Endothelial cell (in vitro differentiated cells): ENCODE results near the gene ASXL3. TPM values are rescaled to one million over a fixed set of nuclear protein-coding genes. Genes with fewer than 3 reads are reported as not detected.

Experiments used
- DNase-seq: peaks from one replicate; pipeline ENCODE4 v3.0.0; 2021; ENCODE audit warnings: low spot score
- H3K27ac Mint-ChIP-seq: one replicate; pipeline ENCODE4 v1.8.0; 2021; ENCODE audit warnings: mixed read lengths, inconsistent platforms; ENCODE audit not compliant: unreplicated experiment
- H3K27me3 Mint-ChIP-seq: one replicate; pipeline ENCODE4 v1.8.0; 2021; ENCODE audit warnings: mild to moderate bottlenecking, moderate library complexity, mixed read lengths, inconsistent platforms; ENCODE audit not compliant: unreplicated experiment
- H3K36me3 Mint-ChIP-seq: one replicate; pipeline ENCODE4 v1.8.0; 2021; ENCODE audit warnings: mild to moderate bottlenecking, low read depth, mixed read lengths, inconsistent platforms; ENCODE audit not compliant: unreplicated experiment
- H3K4me1 Mint-ChIP-seq: one replicate; pipeline ENCODE4 v1.8.0; 2021; ENCODE audit warnings: mild to moderate bottlenecking, mixed read lengths, inconsistent platforms; ENCODE audit not compliant: unreplicated experiment
- H3K4me3 Mint-ChIP-seq: one replicate; pipeline ENCODE4 v1.8.0; 2021; ENCODE audit warnings: mild to moderate bottlenecking, mixed read lengths, inconsistent platforms; ENCODE audit not compliant: unreplicated experiment
- H3K9me3 Mint-ChIP-seq: one replicate; pipeline ENCODE4 v1.8.0; 2021; ENCODE audit warnings: mixed read lengths, inconsistent platforms; ENCODE audit not compliant: unreplicated experiment
- total RNA-seq: library from RNA; stranded (reverse); fragmentation: NEBNext Ultra II Directional; extraction: Animal tissue kit (Norgen Biotek cat#: 25700); gene quantifications from one replicate; pipeline ENCODE4 v1.2.1, GENCODE V29; 2021; ENCODE audit not compliant: unreplicated experiment
- TF ChIP-seq, protein P1 (sequence below): fragments of 200-600 bp; sonication (generic); IDR thresholded peaks from one replicate; pipeline ENCODE4 v1.5.0; 2021; ENCODE audit warnings: antibody characterized with exemption; ENCODE audit not compliant: unreplicated experiment

Gene ASXL3
- total RNA-seq, 1 donor from 2014 or later = 7.2 TPM

DNA sequence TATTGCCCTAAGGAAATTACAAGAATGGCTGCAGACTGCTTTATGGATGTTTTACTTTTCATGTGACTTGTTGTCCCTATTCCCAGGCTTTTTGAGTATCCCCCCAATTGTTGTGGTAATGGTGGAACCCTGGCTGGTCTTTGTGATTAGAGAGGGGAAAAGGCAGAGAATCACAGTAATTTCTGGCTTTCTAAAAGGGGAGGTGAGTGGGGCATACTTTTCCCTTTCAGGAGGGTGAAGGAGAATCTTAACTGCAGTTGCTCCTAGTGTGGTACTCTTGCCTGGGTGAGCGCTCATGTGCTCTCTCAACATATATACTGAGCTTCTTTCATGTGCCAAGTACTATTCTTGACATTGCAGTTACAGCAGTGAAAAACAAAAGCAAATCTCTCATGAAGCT lies 69.3 kb downstream of the ASXL3 start:
- H3K36me3 Mint-ChIP-seq = no peaks in the 10 kb centered on the region
- no peak for DNase-seq

DNA sequence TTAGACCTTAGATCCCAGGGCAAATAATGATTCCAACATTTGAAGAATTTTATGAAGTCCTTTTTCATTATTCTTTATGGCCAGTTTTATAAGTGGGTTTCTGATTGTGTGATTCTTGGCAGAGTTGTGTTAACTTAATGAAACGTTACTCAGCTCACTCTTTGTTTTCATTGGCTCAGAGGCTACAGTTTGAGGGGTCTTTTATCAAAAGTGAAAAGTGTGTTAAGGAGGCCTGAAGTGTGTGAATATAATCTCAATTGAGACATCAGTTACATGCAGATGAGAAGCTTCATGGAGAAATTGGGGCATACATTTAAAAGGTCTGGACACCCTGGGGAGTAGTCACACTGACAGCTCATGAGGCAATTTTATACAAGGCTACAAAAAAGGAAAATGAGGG lies 74.6 kb downstream of the ASXL3 start:
- Mint-ChIP-seq H3K9me3 (no peaks in the 10 kb centered on the region), H3K4me3 (no peak overlapping the region), H3K4me1 (no peaks in the 10 kb centered on the region), H3K27ac (no peak overlapping the region), H3K36me3 (no peaks in the 10 kb centered on the region), H3K27me3 (no peaks in the 10 kb centered on the region)
- no peak for DNase-seq
- TF ChIP-seq, protein P1, sequence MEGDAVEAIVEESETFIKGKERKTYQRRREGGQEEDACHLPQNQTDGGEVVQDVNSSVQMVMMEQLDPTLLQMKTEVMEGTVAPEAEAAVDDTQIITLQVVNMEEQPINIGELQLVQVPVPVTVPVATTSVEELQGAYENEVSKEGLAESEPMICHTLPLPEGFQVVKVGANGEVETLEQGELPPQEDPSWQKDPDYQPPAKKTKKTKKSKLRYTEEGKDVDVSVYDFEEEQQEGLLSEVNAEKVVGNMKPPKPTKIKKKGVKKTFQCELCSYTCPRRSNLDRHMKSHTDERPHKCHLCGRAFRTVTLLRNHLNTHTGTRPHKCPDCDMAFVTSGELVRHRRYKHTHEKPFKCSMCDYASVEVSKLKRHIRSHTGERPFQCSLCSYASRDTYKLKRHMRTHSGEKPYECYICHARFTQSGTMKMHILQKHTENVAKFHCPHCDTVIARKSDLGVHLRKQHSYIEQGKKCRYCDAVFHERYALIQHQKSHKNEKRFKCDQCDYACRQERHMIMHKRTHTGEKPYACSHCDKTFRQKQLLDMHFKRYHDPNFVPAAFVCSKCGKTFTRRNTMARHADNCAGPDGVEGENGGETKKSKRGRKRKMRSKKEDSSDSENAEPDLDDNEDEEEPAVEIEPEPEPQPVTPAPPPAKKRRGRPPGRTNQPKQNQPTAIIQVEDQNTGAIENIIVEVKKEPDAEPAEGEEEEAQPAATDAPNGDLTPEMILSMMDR = no peak

More for the DNA sequence above, 69.3 kb downstream of the ASXL3 start:
- no peak overlapping the region for H3K4me3 Mint-ChIP-seq
- H3K27me3 Mint-ChIP-seq = no peaks in the 10 kb centered on the region
- TF ChIP-seq, protein P1 = no peak
- H3K27ac Mint-ChIP-seq = no peak overlapping the region
- H3K9me3 Mint-ChIP-seq = no peaks in the 10 kb centered on the region
- no peaks in the 10 kb centered on the region for H3K4me1 Mint-ChIP-seq

DNA sequence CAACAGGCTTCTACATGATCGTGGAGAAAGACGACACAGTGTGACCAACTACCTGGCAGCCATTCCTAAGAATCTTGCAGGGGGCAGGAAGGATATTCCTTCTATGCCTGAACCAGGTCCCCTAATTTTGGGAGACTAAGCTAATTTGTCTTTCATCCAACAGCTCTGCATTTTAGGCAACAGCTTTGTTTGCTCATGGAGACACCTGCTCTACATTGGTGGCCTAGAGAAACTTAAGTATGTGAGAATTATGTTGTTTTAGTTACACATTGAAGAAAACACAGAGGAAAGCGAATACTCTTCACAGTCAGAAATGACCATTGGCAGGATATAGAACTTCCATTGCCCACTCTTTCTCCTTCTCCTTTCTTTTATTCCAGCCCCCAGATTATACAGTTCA lies 75.2 kb downstream of the ASXL3 start:
- TF ChIP-seq, protein P1 = no peak
- Mint-ChIP-seq H3K9me3 (no peaks in the 10 kb centered on the region), H3K36me3 (no peaks in the 10 kb centered on the region), H3K27ac (no peak overlapping the region), H3K4me1 (no peaks in the 10 kb centered on the region), H3K4me3 (no peak overlapping the region), H3K27me3 (no peaks in the 10 kb centered on the region)
- DNase-seq = no peak

DNA sequence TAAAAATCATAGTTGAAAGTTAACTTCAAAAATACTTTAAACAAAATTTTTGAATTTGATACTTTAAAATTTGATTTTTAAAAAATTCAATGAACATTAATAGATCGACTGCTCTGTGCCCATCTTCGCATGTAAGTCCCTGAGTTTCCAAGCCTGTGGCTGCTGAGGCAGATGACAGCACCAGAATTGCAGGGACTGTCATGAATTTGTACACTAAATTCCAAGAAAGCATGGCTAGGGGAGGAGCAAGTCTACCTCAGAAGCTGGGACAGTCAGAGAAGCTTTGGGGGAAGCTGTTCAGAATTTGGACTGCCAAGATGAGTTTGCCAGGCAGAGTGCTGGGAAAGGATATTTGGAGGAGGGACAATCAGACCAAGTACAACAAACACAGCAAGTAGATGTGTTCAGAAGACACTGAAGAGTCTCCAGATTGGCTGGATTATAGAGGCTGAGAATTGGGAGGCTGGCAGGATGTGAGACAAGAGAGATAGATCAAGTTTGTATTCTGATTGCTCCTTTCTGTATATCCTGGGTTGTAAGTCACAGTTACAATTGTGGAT lies 79.0 kb downstream of the ASXL3 start:
- Mint-ChIP-seq H3K36me3 (no peaks in the 10 kb centered on the region), H3K27me3 (no peaks in the 10 kb centered on the region), H3K27ac (no peak overlapping the region), H3K4me1 (no peaks in the 10 kb centered on the region), H3K4me3 (no peak overlapping the region), H3K9me3 (no peaks in the 10 kb centered on the region)
- TF ChIP-seq, protein P1 = no peak
- DNase-seq = no peak

DNA sequence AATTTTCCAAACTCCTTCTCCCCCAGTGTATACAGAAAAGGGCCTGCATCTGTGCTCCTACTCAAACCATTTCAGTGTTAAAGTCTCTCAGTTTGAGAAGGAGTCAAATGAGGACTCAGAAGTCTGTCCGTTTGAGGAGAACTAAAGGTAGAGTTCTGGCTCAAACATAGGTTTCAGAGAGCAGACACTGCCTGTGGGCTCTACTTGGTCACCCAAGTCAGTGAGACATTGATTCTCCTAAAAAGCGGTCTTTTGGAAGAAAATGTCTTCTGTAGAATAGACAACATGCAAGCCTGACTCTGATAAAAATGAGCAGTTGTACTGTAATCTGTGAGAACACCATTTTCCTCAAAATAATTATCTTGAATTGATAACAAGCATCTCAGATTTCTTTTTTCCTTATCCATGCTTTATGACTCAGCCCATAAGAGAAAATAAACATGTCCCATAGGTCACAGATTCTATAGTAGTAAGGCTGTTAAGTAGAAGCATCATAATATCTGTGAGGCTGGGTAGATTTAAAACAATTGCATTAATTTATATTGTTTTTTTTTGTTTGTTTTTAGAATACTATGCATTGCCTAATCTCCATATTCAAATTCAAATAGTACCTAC lies 82.8 kb downstream of the ASXL3 start:
- no peak overlapping the region for H3K4me3 Mint-ChIP-seq
- no peaks in the 10 kb centered on the region for H3K27me3 Mint-ChIP-seq
- TF ChIP-seq, protein P1 = no peak
- no peak overlapping the region for H3K27ac Mint-ChIP-seq
- H3K4me1 Mint-ChIP-seq = no peaks in the 10 kb centered on the region
- DNase-seq = no peak
- no peaks in the 10 kb centered on the region for H3K9me3 Mint-ChIP-seq
- no peaks in the 10 kb centered on the region for H3K36me3 Mint-ChIP-seq
